HG03354 (cell line): ENCODE data around the gene SACM1L.
"Not testable (repeated sequence)": the region's sequence is repeated elsewhere in the genome, so short reads cannot be mapped to it uniquely, and the experiment has no call there.

Experiments used
- ATAC-seq: cut with Tn5 transposase; IDR thresholded peaks from one replicate; pipeline ENCODE4 v1.9.1; 2021; ENCODE audit warnings: mild to moderate bottlenecking; ENCODE audit not compliant: unreplicated experiment, poor library complexity, severe bottlenecking

Gene SACM1L

DNA sequence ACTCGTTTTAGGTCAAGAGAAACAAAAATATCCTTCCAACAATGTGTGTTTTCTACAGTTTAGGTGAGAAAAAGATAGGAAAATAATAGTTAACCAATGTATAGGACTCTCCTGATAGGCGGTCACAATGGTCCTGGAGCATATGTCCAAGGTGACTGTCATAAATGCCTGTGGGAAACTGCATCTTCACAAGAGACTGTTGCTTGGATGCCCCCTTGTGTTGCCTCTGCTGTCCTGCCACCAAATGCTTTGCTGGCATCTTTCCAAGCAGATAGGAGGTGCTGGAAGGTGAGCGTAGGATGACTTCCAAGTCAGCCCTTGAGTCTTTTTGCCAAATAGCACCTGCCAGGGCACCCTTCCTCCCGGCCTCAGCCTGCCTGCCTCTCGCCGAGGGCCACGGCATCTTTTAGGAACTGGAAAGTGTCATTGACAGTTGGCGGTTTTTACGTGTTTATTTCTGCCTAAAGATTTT is 24.1 kb upstream of the SACM1L start:
- ATAC-seq: peak; percentile 26

DNA sequence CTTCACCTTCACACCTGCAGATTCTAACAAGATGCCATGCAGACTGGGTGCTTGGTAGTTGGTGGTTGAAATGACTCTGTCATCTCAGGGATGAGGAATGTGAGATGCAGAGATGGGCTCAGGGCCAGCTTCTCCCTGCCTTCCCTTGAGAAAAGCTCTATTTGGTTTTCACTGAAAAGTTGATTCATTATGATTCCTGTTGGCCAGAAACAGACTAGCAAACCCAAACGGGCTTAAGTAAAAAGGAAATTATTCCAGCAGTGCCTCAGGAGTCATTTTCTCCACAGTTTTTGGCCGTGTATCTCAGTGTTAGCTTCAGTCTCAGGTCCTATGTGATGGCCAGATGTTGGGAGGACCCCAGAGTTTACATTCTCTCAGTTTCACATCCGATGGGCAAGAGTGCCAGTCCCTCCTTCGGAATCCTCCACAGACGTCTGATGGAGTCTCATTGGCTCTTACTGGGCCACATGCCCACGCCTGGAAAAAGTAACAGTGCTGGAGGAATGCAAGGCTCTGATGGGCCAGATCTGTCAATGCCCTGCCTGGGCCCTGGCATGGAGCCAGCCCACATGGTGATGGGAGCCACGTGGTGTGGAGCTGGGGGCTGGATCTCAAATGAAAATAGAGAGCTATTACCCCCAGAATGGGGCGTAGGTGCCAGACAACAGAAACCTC is 22.3 kb upstream of the SACM1L start:
- ATAC-seq: no peak

DNA sequence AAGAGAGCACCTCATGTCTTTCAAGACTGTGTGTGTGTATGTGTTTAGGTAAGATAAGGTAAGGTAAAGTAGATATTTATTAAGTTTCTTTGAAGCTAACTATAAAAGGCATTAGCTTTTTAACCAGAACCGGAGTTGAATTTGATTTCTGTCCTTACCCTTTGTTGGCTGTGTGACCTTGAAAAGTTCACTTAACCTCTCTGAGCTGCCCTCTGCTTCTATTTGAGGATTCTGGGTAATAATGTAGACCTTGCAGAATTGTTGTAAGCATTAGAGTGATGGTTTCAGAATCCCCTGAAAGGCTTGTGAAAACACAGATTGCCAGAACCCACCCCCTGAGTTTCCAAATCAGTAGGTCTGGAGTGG is 21.6 kb upstream of the SACM1L start:
- no peak for ATAC-seq

DNA sequence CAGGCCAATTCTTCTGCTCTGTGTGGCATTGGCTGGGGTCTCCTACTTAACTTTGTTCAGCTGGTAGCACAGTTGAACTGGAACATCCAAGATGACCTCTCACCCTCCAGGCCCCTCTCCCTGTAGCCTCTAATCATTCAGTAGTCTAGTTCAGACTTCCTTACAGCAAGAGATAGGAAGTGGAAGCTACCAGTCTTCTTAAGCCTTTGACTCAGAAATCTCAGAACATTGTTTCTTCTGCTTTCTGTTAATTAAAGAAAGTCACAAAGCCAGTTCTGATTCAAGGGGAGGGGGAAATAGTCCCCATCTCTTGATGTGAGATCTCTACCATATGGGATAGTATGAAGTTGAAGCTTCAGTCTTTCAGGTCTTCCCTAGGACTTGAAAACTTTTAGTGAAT is 18.8 kb upstream of the SACM1L start:
- no peak for ATAC-seq

DNA sequence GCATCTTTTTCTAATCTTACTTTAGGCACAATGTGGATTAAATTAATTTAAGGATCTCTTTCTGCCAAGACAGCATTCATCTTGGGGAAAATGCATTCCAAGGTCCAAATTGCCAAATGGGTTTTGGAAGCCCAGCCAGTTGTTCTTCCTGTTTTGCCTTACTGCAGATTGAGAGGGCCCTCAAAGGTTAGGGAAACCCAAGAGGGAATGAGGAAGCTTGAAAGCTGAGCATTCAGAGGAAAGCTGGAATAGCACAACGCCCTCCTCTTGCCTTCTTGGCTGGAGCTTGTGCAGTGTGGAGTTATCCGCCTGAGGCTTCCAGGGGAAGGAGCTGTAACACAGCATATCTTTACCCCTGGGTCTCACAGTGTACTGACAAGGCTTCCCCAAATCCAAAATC is 18.2 kb upstream of the SACM1L start:
- ATAC-seq: no peak

DNA sequence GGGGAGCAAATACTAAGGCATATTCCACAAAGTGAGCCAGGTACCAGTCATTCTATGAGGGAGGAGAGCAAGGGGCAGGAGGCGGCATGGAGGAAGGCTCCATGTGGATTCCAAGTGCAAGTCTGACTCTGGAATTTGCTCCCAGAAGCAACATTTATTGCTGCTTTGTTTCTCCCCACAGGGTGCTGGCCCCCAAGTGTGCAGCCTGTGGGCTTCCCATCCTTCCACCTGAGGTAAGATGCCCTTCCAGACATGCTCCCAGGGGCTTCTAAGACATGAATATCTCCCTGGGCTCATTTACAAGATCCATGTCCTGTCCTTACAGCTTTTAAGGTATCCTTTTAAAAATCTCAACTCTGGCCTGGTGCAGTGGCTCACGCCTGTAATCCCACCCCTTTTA is 15.9 kb upstream of the SACM1L start:
- ATAC-seq: no peak

DNA sequence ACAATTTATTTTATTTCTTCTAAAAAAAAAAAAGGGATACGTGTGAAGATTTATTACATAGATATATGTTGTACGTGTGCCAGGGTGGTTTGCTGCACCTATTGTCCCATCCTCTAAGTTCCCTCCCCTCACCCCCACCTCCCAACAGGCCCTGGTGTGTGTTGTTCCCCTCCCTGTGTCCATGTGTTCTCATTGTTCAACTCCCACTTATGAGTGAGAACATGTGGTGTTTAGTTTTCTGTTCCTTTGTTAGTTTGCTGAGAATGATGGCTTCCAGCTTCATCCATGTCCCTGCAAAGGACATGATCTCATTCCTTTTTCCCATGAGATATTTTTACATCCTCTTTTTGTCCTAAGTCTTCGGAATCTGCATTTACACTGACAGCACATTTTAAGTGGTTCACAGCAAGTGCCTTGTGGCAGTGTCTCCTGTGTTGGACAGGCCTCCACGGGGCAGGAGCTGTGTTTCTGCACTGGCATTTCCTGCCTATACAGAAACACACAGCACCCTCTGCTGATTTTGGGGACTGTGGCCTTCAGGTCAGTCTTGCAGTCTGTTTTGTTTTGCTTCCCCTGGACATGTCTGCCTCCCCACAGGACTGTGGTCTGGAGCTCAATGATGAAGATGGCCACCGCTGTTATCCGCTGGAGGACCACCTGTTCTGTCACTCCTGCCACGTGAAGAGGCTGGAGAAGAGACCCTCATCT is 12.7 kb upstream of the SACM1L start:
- ATAC-seq: no peak

DNA sequence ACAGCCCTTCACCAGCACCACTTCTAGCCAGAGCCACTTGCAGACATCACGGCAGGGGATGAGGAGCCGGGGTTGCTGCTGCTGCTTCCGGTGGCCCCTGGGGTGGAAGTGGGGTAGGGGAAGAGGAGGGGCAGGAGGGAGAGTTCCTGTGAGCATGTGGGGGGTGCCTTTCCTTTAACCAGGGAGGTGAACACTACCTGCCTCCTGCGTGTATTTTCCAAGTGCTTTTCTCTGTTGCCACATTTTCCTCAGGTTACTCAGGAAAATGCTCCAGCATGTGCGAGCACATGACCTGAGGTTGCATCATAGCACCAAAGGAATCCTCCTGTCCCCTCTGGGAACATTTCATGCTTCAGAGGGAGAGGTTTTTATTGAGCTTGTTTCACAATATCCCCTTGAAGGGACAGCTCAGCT is 12.2 kb upstream of the SACM1L start:
- ATAC-seq: no peak

DNA sequence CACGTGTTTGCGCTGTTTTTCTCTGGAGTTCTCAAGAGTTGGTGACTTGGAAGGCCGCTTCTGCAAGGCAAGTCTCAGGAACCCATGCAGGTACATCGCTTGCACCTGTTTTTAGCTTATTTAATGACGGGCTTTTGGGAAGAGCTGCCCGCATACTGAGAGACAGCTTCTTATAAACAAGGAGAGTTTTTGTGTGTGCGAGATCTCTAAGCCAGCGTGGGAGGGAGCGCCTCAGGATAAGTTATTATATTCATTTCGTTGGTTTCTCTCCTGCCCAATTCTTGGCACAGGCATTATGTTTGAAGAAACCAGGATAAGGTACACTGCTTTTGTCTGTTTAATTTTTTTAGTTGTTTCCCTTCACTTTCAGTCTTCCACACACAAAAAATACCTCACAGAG is 11.4 kb upstream of the SACM1L start:
- ATAC-seq: no peak

DNA sequence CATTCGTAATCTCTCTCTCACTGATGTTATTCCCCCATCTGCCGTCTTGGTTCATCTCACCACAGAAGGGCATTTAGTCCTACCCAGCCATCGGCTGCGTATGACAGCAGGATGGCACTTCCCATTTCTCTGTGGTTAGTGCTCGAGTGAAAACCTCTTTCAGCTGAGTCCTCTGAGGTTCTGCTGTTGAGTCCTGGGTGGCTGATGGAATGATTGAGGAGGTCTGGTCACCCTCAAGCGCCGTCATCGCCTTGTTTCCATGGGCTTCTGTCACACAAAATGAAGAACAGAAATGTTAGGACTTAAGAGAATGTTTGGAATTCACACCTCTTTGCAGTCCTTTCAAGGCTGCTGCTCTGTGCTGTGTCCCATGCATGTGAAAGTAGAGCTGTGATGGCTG is 9.4 kb upstream of the SACM1L start:
- no peak for ATAC-seq

DNA sequence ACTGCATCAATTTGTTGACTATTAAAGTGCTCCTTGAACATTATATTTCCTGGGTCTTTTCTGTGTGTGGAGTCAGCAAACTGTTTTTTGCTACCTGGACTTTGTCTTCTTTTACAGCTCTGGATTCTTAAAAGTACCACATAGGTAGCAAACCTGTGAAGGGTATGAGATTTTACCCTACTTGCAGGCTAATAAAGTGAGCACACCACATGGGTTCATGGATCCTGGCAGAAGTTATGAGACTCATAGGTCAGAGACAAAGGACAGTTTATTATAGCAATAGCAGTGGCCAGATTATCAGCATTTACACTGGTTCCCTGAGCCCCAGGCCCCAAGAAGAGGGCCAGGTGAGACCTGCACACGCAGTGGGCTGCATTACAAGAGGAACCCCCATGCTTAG is 8.0 kb upstream of the SACM1L start:
- no peak for ATAC-seq

DNA sequence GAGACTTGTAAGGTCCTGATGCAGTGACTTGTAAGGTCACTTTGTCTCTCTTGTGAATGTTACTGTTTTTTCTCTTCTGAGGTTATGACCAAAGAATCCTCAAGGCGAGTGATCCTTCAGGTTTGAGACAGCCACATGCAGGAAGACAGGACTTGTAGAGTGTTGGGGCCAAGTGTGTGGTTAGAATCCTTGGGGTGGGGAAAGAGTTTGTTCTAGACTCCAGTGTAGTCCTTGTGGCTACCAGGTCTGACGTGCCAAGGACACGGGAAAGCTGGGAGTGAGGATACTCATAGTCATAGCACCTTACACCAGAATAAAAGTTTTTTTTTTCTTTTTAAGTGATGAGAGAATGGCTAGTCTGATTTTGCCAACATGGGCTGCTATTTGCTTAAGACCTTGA is 7.3 kb upstream of the SACM1L start:
- ATAC-seq: no peak

DNA sequence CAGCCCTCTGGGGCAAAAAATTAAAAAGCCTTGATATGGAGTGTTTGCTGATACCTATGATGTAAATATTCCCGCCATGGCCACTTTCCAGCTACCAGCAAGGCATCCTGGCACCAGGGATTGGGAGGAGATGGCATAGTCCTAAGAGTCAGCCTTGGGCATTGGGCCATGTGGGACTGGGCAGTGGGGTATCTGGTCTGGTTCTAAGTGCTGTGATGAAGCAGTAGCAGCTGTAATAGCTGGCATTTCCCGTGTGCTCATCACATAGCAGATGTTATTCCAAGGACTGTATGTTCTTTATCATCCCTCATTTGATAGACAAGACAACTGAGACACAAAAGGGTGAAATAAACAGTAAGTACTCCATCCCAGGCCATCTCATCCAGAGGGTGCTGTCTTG is 6.9 kb upstream of the SACM1L start:
- no peak for ATAC-seq

DNA sequence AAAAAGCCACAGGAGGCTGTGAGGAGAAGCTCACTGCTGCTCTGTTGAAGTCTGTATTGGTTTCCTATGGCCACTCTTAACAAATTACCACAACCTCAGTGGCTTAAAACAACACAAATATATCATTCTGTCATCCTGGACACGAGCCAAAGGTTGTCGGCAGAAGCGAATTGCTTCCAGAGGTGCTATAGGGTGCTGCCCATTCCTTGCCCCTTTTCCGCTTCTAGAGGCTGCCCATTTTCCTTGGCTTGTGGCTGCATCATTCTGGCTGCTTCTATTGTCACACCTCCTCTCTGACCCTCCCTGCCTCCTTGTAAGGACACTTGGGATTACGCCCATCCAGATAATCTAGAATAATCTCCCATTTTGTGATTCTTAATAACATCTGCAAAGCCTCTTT is 6.4 kb upstream of the SACM1L start:
- no peak for ATAC-seq

DNA sequence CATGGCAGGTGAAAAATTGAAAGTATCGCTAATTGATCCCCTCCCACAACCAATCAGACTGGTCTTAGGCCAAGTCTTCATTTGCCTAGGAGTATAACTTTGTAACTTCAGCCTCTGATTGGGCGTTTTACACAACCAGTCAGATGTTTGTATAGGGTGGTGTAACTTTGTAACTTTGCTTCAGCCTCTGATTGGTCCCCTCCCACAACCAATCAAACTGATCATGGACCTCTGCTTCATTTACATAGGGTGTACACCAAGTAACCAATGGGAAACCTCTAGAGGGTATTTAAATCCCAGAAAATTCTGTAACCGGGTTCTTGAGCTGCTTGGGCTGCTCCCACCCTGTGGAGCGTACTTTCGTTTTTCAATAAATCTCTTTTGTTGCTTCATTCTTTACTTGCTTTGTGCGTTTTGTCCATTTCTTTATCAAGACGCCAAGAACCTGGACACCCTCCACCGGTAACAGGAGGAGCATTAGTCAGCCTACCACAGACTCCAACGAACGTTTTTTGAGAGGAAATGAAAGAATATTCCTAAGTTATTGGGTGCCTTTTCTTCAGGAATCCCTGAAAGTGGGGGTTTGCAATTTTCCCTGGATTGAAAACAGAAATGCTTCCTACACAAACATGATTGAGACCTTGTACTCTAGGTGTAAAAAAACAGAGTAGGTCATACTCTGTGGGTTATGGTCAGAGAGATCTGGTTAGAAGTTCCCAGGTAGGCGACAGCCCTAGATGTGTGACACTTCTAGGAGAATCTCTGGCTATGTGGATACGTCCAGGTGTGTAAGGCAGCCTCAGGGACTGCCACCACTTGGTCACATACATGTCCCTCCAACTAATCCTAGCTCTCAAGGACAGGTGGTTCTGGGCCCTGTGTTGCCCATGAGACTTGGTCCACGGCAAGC is 5.5 kb upstream of the SACM1L start:
- ATAC-seq: no peak

DNA sequence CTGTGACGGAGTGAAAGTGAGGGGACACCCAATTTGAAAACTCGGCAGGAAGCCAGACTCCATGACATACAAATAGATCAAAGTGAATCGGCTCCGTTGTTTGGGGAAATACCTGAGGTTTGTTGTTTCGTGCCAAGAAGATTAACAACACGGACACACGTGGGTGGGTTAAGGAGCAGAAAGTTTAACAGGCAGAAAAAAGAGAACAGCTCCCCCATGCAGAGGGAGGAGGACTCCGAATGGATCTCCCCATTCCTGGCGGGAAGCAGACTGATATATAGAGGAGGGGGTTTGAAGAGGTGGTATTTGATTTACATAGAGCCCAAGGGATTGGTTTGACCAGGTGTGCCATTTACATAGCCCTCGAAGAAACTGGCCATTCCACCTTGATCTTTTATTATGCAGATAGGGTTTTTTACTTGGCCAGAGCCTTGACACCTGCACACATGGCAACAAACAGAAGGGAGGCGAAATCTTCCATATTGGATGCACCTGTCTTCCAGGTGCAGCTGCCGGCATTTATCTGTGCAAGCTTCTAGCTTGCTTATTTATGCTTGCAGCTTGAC is 4.8 kb upstream of the SACM1L start:
- no peak for ATAC-seq

DNA sequence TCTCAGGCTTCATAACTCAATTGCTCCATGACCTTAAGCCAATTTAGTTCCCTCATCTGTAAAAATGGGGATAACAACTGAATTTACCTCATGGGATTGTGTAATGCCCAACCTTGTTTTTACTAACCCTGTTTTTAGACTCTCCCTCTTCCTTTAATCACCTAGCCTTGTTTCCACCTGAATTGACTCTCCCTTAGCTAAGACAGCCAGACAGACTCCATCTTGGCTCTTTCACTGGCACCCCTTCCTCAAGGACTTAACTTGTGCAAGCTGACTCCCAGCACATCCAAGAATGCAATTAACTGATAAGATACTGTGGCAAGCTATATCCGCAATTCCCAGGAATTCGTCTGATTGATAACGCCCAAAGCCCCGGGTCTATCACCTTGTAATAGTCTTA is 3.5 kb upstream of the SACM1L start:
- not testable (repeated sequence) for ATAC-seq

DNA sequence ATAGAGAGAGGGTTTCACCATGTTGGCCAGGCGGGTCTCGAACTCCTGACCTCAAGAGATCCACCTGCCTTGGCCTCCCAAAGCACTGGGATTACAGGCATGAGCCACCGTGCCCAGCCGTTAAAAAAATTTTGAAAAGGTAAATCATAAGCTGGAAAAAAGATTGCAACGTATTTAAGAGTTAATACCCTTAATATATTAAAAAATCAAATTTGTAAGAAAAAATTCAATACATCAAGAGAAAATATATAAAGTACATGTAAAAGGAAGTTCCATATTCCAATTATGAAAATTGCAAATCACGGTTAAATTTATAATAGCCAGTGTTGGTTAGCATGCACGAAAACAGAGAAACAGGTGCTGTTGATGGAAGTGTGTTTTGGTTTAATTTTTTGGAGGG is 2.3 kb upstream of the SACM1L start:
- no peak for ATAC-seq

DNA sequence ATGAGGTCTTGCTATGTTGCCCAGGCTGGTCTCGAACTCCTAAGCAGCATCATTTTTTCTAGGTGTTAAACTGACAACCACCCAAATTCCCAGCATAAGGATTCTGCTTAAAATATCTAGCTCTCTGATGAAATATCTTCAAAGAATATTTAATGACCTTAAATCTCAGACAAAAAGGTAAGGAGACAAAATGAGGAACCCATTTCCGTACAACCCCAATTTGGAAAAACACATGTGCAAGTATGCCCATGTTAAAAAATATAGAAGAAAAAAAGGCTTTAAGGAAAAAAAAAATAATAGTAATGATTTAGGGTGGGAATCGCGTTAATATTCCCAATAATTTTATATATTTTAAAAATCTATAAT is 1.4 kb upstream of the SACM1L start:
- ATAC-seq: no peak

DNA sequence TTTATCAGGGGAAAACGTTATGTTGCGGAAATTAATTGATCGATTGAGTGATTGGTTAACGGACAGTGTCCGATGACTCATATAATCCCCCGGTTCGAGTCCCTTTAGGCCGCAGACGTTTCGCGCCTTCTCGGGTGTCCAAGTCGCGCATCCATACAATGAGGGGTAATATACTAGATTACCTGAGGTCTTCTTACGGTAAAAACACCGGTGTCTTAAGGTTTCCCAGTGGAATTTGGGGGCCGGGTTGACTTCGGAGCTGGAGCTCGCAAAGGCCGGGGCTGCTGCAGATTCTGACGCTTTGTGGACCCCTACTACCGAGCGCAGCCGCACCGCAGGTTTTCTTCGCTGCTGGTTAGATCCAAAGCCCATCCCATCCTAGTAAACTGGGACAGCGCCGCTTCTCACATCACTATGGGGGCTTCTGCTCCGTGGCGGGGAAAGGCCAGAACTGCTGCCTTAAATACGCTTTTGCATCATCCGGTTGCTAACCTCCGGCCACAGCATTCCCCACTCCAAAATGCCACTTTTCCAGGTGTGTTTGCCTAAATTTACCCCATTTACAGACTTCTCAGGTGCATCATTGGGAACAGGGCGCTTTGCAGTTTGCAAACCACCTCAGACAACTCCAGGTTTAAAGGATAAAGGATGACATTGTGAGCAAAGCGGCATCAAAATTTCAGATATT is 858 bp upstream of the SACM1L start:
- ATAC-seq: no peak
